HG02970 (cell line): Measurements from ENCODE around the gene YIF1B.

Experiments
- ATAC-seq: cut with Tn5 transposase; IDR thresholded peaks from one replicate; pipeline ENCODE4 v1.9.1; 2021; ENCODE audit warnings: mild to moderate bottlenecking, moderate library complexity, moderate number of reproducible peaks; ENCODE audit not compliant: unreplicated experiment, low FRiP score

Gene YIF1B

GRCh38 chr19:38307076-38307475 is 8.7 kb downstream of the YIF1B start:
- ATAC-seq: no peak

GRCh38 chr19:38306236-38306635 is 9.5 kb downstream of the YIF1B start:
- no peak for ATAC-seq

- ATAC-seq: no peak
Observed at GRCh38 chr19:38304866-38305429, 10.8 kb downstream of the YIF1B start.

DNA sequence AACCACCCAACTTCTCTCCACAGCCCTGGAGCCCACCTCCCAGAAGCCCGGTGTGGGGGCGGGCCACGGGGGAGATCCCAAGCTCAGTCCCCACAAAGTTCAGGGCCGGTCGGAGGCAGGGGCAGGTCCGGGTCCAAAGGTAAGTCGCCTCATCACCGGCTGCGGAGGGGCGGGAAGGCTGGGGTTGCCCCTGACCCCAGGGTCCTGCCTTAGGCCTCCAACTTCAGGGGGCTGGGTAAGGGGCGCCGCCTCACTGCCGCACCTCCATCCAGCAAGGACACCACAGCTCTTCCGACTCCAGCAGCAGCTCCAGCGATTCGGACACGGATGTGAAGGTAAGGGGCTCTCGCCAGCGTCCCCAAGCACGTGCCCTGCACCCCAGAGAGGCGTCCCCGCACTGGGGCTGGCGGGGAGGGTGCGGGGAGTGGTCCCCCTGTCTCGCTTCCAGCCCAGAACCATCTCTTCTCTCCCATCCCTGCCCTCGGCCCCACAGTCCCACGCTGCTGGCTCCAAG is 11.3 kb downstream of the YIF1B start:
- no peak for ATAC-seq

GRCh38 chr19:38303517-38304351 is 12.0 kb downstream of the YIF1B start, which contains the start of gene C19orf33:
Gene C19orf33 (plus strand): TSS chr19:38304251. CDS start chr19:38304262, 11 bp downstream.
- ATAC-seq: no peak

GRCh38 chr19:38298821-38299680 is 16.7 kb downstream of the YIF1B start:
- ATAC-seq: no peak

GRCh38 chr19:38294090-38294489 is 21.7 kb downstream of the YIF1B start:
- ATAC-seq: no peak

GRCh38 chr19:38293281-38293680 is 22.5 kb downstream of the YIF1B start:
- no peak for ATAC-seq

- no peak for ATAC-seq
Observed at GRCh38 chr19:38291855-38292254, 23.9 kb downstream of the YIF1B start.

- ATAC-seq: no peak
Observed at GRCh38 chr19:38290631-38291147, 25.1 kb downstream of the YIF1B start.

DNA sequence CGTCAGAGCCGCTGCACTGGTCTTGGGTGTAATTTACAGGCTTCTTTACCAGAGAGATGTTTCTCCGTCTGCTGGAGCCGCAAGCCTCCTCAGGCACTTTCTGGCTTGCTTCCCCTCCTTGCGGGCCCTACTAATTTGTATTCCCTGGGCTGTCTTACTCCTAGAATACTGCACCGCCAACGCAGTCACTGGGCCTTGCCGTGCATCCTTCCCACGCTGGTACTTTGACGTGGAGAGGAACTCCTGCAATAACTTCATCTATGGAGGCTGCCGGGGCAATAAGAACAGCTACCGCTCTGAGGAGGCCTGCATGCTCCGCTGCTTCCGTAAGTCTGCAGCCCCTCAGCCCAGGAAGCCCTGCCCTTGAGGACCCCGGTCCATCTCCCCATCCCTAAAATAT is 25.8 kb downstream of the YIF1B start:
- ATAC-seq: no peak

- no peak for ATAC-seq
Observed at GRCh38 chr19:38288123-38288855, 27.5 kb downstream of the YIF1B start.

GRCh38 chr19:38287604-38288003 is 28.1 kb downstream of the YIF1B start:
- no peak for ATAC-seq

GRCh38 chr19:38285567-38285966 is 30.2 kb downstream of the YIF1B start:
- ATAC-seq: no peak

- no peak for ATAC-seq
Observed at GRCh38 chr19:38284422-38284821, 31.3 kb downstream of the YIF1B start.

GRCh38 chr19:38283271-38283670 is 32.5 kb downstream of the YIF1B start:
- no peak for ATAC-seq

DNA sequence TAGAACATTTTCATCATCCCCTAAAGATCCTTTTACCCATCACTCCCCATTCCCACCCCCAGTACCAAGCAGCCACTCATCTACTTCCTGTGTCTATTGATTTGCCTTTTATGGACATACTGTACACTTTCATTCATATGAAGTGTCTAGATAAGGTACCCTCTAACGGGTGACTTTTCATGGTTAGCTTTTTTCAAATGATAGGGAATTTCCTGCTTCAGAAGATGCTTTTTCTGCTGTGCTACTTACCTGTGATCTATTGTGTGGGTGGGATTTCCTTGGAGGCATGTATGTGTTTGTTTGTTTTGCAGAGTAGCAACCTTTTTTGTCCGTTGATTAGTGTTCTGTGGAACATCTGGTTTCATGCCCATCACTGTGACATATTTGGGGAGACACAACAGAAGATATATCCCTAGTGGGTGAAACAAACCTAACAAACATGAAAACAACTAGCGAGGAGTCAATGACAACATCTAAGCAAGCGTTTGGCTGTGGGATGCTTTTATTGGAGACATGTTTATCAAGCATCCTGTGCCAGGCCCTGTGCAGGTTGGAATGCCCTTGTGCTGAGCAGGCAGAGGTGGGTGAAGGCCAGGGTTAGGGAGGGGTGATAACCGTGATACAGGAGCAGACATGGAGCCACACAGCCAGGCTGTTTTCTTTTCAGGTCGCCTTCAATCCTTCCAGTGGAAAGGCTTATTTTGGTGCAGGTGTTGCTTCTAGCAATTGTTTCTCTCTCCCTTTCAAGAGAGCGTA is 33.8 kb downstream of the YIF1B start:
- ATAC-seq: no peak

DNA sequence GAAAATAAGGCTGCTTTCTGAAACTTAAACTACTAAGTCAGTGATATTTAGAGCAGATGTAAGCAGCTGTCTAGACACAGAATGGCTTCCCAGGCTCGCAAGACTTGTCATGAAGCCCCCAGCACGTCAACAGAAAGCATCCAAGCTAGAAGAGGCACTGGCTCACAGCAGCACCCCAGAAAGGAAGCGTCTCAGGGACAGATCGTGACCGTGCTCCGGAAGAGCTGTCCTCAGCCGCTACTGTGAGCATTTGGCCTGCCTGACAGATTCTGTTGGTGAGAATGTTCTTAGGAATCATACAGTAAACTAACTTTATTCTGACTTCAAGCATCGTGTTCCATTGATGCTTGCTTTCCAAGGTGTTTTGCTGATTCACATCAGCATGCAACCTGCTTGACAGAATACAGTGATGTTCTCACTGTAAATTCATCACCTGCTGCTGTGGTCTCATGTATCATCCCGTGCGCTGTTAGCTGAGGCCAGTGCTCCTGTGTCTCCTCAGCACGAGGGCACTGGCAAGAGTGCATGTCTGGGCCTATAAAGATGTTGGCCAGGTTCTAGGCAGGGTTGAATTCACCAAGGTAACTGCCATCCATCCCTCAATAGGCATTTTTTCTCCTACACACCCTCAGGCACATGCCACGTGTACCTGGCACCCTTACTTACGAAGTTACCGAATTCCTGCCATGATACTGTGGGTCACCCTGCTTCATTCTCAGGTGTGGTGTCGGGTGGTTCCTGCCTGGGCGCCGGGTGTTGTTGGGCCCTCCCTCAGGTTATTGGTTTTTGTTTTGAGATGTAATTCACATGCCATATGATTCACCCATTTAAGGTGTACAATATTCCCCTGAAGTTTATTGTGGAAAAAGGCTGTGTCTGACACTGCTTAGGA is 35.5 kb downstream of the YIF1B start:
- no peak for ATAC-seq
